ENCODE data around the gene HS3ST3A1.

HS3ST3A1 gene

DNA sequence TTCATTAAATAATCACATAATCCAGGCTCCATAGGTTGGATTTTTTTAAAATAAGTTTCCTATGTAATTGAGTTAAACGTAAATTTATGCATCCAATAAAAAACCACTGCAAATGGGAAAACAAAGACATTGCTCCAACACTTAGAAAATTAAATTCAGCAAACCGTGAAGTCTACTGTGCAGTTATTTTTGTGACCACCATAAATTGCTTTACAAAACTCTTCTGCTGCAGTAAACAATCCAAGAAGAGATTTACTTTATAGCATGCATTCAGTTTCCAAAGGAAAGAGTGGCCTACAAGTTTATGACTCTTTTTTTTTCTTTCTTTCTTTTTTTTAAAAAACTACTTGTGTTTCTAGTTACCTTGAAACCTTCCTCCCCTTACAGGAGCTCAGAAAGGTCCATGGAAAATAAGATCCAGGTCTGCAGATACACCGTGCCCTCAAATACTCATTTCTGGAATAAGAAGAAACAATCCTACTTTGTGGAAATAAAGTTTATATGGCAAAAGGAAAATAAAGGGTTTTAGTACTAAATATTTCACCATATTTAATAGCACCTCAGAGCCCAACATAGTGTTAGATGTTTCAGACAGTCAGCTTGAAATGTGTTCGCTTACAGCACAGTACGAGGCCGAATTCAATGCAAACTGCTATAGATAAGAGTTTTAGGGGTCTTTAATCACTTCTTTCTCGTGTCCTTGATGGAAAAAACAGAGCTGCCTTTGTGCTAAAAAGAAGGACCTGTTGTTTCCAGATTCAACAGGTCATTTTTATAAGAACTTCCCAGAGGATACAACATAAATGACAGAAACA is 3.2 kb downstream of the HS3ST3A1 start:
- H3K4me3 ChIP-seq (ENCODE audit: low read depth, low read length): no peak overlapping the region

DNA sequence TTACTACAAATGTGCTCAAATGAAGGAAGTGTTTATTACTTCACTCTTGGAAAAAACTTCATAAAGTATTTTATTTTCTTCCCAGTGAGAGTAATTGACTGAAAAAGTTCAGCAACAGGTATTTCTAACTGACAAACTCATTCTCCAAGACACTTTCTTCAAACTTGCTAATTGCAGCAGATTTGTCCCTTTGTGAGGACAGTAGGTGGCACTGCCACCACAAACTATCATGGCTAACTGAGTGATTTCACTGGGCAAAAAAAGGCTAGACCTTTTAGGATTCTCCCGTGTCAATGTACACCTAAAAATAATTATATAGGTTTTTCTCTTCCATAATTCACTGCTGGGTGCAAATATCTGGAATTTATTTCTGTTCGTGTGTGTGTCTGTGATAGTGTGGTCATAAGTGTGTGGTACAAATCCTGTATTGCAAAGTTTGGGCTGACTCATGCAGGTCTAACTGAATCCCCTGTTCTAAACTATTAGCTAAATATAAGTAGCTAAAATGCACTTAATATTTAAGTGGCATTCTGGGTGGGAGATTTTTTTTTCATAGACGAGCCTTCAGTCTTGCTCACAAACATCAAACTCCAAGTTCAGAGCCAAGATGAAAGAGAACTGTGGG is 3.9 kb downstream of the HS3ST3A1 start:
- H3K4me3 ChIP-seq (ENCODE audit: low read depth, low read length): no peak overlapping the region

DNA sequence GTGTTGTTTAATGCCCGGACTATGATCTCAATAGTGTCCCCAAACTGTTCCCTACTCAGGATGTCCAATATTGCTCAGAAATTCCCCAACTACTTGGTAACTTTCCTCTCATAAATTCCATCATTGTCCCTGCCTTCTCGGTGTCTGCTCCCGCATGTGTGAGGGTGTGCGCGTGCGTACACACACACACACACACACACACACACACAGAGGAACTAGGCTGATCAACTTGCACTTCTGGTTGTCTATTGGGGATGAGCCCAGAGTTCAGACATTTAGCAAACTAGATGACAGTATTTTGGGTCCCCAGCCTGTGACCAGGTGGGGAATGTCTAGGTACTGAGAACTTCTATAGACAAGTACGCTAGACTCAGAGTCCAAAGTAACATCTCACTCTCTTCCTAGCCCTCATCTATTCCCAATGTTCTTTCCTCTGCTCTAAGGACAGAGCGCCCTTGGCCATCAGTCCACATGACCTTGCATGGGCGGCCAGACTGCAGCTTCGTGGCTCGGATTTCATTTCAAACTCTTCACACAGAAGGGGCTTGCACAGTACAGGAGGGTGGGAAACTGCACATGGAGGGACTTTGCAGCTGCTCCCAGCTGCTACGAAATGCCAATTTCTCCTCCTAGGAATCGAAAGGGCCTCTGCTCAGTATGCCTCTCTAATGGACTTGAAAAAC is 5.3 kb downstream of the HS3ST3A1 start:
- no peak overlapping the region for H3K4me3 ChIP-seq (ENCODE audit: low read depth, low read length)

DNA sequence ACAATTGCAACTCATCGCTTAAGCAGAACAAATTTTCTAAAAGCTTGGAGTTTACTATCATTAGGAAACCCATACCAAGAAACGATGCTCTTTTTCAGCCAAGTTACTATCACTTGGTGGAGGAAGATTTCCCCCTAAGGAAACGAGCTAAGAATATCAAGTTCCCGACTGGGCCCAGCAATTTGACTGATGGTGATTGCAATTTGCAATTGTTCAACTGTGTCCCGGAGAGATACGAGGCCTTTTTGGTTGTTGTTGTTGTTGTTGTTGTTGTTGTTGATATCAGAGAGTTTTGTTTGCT is 6.2 kb downstream of the HS3ST3A1 start:
- H3K4me3 ChIP-seq (ENCODE audit: low read depth, low read length): no peak overlapping the region

DNA sequence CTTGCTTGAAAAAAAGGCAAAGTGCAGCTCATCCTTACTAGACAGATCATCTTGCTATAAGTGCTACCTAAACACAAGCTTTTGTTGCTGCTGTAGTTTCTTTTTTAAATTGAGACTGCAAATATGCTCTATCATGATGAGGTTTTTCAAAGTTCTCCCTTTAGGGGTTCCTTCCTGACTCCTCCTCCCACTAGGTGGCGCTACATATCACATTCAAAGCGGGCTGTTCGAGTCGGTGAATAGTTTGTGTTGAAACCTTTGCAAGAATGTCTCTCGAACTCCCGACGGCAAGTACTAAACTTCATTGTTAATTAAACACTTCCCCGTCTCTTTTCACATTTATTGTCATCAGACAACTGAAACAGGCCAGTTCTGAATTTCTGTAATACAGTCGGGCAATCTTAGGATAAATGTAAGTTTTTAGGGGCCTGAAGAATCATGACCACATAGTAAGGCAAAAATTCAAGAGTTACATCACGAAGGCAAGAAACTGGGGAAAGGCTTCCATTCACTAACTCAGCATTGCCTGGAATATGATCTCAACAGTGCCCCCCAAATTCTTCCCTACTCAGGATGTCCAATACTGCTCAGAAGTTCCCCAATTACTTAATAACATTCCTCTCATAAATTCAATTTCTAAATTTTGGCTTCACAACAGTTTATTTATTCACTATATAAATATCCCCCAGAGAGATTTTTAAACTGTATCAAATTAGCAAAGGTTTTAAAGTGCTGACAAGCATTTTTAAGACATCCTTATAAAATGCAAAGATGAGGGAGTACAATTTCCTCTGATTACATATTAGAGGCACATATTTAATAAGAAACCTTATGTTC is 6.7 kb downstream of the HS3ST3A1 start:
- H3K4me3 ChIP-seq (ENCODE audit: low read depth, low read length): no peak overlapping the region

DNA sequence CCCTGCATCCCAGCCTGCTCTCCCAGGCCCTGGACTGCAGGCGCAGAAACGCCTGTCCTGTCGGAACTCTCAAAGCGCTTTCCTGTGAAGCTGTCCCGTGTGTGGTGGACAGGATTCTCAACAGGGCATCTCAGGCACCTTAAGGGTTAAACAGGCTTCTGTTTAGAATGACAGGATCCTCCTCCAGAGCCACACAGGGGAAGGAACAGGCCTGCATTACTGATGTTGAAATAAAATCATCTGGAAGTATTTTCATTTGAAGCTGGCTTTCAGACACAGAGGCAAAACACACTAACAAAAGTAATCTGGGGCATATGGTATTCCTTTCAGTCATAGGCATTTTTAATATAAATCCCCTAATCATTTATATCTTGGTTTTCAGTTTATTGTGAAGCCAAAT is 7.4 kb downstream of the HS3ST3A1 start:
- no peak overlapping the region for H3K4me3 ChIP-seq (ENCODE audit: low read depth, low read length)

DNA sequence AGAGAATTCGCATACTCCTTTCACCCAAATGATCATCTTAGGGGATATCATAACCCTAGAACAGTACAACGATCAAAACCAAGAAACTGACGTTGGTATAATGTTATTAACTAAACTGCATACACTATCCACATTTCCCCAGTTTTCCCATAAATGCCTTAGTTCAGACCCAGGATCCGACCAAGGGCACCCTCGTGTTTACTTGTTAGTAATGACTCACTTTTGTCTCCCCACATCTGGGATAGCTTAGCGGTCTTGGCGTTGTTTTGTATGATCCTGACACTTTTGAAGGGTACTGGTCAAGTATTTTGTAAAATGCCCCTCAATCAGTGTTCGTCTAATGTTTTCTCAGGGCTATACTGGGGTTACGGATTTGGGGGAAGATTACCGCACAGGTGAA is 8.0 kb downstream of the HS3ST3A1 start:
- H3K4me3 ChIP-seq (ENCODE audit: low read depth, low read length): no peak overlapping the region

DNA sequence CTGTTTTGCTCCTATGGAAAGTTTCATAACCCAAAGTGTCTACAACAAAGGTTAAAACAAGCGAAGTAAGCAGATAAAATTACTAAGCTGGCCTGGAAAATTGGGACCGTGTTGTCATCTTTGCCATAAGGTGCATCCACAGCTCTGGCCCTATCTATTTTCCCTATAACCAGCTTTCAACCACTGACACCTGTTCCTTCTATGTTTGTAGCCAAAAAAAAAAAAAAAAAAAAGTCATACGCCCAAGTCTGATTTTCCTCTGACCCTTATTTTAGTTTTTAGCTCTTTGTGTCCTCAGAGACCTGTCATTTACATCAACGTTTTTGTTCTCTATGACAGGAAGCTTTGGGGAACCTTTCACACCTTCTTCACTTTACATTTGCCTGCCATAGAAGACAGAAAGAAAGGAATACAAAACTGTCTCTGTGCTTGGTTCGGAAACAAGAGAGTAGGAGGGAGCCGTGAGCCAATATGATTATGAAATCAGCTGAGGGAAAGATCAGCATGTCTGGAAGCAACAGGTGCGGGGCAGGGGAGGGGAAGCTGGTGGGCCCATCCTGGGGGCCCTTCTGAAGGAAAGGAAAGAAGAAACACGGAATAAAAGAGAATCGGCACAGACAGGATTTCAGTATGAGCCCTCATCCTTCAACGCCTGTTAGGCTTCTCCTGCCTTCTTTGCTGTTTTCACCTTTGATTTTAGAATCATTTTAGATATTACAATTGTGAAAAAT is 8.5 kb downstream of the HS3ST3A1 start:
- no peak overlapping the region for H3K4me3 ChIP-seq (ENCODE audit: low read depth, low read length)

DNA sequence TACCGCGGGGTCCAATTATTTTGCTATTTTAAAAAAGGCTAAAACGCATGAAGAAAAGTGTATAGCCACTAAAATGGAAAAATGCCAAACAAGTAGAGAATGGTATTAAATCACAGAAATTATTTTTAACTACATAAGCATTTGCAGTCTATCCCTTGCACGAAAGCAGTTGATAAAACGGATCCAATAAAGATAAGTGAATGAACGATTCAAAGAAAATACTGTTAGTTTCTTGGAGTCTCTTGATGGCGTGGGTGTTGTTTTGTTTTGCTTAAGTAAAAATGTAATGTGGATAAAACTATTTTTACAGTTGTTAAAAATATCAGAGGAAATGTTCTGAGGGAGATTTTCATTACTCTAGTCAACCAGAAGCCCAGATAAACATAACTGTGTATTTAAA is 9.3 kb downstream of the HS3ST3A1 start:
- H3K4me3 ChIP-seq (ENCODE audit: low read depth, low read length): no peak overlapping the region

DNA sequence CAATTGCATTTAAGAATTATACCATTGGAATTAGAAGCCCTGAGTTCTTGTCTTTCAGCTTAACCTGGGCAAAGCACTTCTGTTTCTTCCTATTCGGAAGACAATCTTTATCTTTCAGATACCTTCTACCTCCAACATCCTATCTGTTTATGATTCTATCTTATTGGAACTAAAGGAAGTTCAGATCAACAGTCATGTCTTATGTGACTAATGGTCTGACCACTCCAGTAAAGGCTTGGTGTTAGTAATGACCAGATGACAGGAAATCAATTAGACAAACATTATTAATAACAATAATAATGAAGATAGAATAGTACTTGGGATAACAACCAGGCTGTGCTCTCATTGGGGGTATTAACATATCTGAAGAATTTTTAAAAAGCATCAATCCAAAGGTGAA is 11.3 kb downstream of the HS3ST3A1 start:
- H3K4me3 ChIP-seq (ENCODE audit: low read depth, low read length): no peak overlapping the region

DNA sequence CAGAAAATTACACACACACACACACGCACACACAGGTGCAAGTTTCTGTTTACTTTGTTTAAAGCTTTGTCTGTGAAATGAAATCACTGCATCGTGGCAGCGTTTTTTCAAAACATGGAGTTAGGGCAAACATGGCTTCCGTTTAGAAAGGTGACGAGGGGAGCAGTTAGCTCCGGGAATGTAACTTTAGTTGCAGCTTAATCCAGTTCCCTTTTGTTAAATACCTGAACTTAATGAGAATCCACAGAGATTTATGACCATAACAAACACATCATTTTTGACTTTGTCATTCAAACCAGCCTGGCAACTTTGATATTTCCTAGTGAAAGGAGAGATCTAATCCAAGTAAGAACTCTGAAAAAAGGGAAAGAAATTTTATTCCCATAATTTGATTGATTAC is 12.1 kb downstream of the HS3ST3A1 start:
- H3K4me3 ChIP-seq (ENCODE audit: low read depth, low read length): no peak overlapping the region

DNA sequence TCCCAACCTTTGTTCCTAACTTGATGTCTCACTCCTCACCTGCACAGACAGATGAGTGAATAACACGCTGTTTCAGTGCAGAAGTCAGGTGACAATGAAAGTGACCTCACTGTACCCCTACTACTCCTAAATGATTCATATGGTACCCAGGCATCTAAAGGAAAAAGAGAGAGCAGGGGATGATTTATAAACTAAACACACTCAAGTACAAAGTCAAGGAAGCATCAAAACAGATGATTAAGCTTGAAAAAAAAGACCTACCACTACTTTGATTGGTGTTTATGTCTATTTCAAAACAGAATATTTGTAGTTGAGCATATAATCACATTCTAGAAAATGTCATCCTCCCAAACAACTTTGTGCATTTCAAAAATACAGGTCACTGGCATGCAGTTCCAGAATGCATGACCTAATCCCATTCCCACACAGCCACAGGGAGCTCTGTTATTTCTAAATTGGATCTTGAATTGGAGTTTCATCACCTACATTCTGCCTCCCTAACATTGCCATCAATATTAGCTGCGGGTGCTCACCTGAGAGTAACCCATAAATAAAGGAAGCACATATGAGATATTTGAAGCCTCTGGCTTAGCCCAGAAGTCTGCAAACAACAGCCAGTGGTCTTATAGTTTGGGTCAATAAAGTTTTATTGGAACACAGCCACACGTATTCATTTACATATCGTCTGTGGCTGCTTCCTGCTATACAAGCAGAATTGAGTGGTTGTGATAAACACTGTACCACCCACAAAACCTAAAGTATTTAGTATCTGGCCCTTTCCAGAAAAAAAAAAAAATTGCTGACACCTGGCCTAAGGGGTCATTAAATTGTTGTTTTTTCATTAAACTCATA is 14.0 kb downstream of the HS3ST3A1 start:
- H3K4me3 ChIP-seq (ENCODE audit: low read depth, low read length): no peak overlapping the region

DNA sequence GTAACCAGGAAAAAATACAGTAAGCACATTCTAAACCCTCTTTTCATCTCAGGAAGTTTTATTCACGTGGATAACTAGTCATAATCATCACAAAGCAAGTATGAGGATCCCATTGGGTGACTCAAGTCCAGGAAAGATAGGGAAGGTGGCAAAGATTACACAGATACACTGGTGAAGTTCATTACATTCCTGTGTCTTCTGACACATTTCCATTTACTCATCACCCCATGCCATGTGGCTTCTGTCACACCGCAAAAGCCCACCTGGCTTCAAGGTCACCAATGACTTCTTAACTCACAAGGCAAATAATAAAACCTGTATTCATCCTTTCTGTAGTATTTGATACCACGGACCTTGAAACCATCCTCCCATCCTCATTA is 17.0 kb downstream of the HS3ST3A1 start:
- no peak overlapping the region for H3K4me3 ChIP-seq (ENCODE audit: low read depth, low read length)

DNA sequence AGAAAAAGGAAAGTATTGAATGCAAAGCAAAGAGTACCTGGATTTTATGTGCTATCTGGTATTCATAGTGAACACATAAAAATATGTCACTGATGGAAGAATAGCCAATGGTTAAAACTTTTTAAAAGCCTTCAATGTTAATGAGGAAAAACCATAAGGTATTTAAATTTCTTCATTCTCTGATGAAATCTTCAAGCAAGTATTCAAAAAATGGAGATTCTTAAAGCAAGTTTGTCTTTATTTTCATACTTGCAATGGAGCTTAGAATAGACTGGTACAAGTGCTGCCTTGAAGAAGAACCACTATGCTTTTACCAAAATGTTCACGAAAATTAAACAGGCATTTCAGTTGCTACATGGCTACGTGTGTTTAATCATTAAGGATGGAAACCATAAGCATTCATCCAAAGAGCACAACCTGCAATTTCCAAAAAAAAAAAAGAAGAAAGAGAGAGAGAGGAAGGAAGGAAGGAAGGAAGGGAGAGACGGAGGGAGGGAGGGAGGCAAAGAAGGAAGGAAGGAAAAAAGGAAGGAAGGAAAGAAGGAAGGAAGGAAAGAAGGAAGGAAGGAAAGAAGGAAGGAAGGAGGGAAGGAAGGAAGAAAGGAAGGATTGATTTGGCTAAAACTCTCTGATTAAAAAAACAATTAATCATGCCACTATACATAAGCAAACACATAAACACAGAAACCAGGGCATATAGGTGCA is 17.6 kb downstream of the HS3ST3A1 start:
- H3K4me3 ChIP-seq (ENCODE audit: low read depth, low read length): no peak overlapping the region

DNA sequence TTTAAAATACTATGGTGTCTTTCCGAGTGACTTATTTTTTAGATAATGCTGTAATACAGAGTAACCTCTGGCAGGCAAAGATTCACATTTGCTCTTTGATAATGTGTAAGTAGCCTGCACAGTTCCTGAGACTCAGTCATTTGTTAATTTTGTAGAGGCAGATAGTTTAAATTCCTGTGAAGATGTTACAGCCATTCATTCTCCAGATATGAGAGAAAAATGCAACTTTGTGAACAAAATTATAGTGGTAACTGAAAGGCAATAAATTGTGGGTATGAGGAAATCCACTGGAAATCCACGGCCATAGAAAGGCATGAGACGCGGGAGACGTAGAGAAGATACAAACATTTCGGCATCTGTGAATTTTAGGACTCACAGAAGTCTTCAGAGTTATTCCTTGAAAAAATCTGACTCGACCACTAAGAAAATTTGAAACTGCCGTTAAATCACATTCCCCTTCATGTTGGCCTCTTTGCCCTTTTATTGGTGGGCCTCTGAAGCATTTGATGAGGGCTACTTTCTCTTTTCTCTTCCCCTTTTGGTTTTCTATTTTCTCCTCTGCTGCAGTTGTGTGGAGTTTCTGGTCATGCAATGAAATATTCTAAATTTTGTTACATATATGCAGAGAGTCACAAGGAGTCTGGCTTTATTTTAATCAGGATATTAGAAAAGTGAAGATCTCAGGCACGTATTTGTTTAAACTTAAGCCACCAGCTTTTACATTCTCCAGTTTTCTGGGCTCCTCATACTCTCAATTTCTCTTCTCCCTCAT is 18.8 kb downstream of the HS3ST3A1 start:
- H3K4me3 ChIP-seq (ENCODE audit: low read depth, low read length): no peak overlapping the region

DNA sequence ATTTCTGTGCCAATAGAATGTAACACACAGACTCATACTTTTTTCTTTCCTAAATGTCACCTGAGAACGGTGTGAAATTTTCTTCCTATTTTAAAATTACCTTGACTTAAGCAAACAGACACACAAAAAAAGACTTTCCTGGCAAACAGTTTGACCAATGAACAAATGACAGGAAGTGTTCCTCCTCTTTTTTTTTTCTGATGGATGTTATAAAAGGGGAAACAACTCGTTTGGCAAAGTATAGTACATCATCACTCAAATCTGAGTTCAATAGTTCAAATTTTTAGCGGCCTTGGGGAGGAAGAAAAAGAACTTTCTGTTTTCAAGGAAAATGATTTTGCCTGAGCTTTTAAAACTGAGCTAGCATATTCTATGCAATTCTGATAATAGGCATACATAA is 19.8 kb downstream of the HS3ST3A1 start:
- no peak overlapping the region for H3K4me3 ChIP-seq (ENCODE audit: low read depth, low read length)

DNA sequence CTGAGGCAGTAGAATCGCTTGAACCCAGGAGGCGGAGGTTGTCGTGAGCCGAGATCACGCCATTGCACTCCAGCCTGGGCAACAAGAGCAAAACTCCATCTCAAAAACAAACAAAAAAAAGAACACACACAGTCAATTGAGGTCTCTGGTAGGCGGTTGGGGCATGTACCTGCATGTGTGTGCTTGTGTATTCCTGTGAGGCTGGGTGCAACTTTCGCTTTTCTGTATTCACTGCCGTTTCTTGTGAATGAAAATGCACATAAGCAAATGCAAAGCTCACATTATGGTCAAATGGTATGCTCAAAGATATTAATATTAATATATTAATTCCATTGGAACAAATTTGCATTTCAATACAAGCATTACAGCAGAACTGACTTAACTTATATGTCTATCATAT is 20.9 kb downstream of the HS3ST3A1 start:
- H3K4me3 ChIP-seq (ENCODE audit: low read depth, low read length): no peak overlapping the region

DNA sequence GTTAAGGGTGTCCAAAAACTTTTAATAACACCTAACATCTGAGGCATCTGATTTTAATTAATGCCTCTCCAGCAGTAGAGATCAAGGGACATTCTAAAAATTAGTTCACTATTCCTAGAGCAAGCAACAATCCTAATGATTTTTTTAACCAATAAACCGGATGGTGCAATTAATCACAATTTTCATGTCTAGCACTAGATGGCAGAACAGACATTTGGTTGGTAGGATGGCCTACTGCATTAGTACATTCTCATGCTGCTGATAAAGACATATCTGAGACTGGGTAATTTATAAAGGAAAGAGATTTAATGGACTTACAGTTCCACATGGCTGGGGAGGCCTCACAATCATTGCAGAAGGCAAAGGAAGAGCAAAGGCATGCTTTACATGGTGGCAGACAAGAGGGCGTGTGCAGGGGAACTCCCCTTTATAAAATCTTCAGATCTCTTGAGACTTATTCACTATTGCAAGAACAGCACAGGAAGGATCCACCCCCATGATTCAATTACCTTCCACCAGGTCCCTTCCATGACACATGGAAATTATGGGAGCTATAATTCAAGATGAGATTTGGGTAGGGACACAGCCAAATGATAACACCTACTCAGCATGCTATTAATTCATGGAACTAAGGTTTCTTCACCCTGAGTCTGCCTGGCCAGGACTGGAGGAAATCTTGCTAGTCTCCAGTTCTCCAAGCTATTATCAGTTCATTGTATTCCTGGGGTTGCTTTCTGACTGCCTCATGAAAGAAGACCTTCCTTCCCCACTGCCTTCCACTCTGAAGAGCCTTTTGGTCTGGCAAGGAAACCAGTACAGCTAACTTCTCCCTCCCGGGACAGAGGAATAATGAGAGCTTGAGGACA is 24.8 kb downstream of the HS3ST3A1 start:
- no peak overlapping the region for H3K4me3 ChIP-seq (ENCODE audit: low read depth, low read length)
